ENCODE results near the gene SMS. TPM values are rescaled to one million over a fixed set of nuclear protein-coding genes. Genes with fewer than 3 reads are reported as not detected.

Gene SMS
- total and polyA plus RNA-seq, 4 donors = 54.3 to 110 (median 84.8) TPM

DNA sequence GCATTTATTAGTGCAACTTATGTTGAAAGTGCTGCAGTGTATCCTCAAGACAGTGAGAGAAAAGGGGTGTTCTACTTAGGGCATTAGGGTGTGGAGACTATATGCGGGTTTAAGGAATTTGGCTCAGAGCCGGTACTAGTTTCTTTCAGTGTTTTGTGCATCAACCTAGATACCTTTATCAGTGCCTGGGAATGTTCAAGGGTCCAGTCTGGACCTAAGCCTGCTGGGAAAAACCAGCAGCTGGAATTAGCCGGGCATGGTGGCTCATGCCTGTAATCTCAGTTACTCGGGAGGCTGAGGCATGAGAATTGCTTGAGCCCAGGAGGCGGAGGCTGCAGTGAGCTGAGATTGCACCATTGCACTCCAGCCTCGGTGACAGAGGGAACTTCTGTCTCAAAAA is 99.0 kb downstream of the SMS start:
- H3K27ac ChIP-seq (ENCODE audit: low read depth, low read length) = no peak overlapping the region
- no peaks in the 10 kb centered on the region for H3K27me3 ChIP-seq (ENCODE audit: control insufficient read depth, insufficient read depth, low read length)
- H3K4me1 ChIP-seq (ENCODE audit: control insufficient read depth, insufficient read depth, low read length) = no peaks in the 10 kb centered on the region
- no peak overlapping the region for H3K4me3 ChIP-seq (ENCODE audit: low read depth, low read length)
- H3K36me3 ChIP-seq (ENCODE audit: control insufficient read depth, insufficient read depth, low read length) = no peaks in the 10 kb centered on the region
- WGBS (ENCODE audit: insufficient coverage) = 86% methylated on average over 5 of the region's 6 CpGs
- no peak for DNase-seq (ENCODE audit: low read depth in 4 of 6, low spot score in 6 of 6)
- no peaks in the 10 kb centered on the region for H3K9me3 ChIP-seq (ENCODE audit: control insufficient read depth, insufficient read depth, low read length)

DNA sequence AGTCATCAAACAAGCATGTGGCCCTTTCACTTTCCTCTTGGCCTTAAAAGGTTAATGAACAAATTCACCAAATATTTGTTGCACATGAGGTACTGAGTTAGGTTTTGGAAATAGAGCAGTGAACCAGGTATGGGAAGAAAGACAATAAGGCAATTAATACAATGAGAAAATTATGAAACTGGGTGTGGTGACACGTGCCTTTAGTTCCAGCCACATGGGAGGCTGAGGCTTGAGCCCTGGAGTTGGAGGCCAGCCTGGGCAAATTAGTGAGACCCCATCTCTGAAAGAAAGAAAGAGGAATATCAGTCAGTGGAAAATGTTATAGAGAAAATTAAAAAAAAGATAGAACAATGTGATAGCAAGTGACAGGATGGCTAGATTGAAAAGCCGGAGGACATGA is 99.7 kb downstream of the SMS start:
- Histone ChIP-seq H3K27ac (ENCODE audit: low read depth, low read length) (no peak overlapping the region), H3K36me3 (ENCODE audit: control insufficient read depth, insufficient read depth, low read length) (no peaks in the 10 kb centered on the region), H3K4me3 (ENCODE audit: low read depth, low read length) (no peak overlapping the region), H3K27me3 (ENCODE audit: control insufficient read depth, insufficient read depth, low read length) (no peaks in the 10 kb centered on the region), H3K4me1 (ENCODE audit: control insufficient read depth, insufficient read depth, low read length) (no peaks in the 10 kb centered on the region), H3K9me3 (ENCODE audit: control insufficient read depth, insufficient read depth, low read length) (no peaks in the 10 kb centered on the region)
- DNase-seq (ENCODE audit: low read depth in 4 of 6, low spot score in 6 of 6) = no peak
- 87% methylated on average over 2 of the region's 2 CpGs for WGBS (ENCODE audit: insufficient coverage)

DNA sequence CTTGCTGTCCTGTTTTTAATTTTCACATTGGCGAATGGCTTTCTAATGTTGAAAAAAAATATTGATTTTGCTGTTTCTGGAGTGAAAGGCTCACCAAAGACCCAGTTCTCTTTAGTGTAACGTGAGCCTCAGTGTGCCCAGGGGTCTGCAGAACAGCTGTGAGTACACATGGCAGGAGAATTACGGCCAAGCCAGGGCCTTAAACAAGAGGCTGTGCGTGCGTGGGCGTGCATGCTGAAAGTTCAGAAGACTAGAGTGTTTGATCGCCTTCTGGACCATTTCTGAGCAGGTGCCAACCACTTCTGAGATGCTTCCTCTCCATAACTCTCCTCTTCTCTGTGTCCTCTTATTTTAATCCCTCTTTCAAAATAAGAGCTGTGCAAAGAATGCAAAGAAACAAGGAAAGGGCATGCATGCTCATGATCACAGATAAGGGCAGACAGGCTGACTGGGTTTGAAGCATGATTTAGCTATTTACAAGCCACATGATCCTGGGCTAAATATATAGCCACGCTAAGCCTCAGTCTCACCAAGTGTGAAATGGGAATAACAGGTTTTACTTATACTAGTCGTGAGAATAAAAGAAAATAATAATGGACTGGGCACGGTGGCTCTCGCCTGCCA is 101.5 kb downstream of the SMS start:
- 63% methylated on average over 7 of the region's 11 CpGs for WGBS (ENCODE audit: insufficient coverage)
- Histone ChIP-seq H3K36me3 (ENCODE audit: control insufficient read depth, insufficient read depth, low read length) (no peaks in the 10 kb centered on the region), H3K4me3 (ENCODE audit: low read depth, low read length) (no peak overlapping the region), H3K27me3 (ENCODE audit: control insufficient read depth, insufficient read depth, low read length) (no peaks in the 10 kb centered on the region), H3K4me1 (ENCODE audit: control insufficient read depth, insufficient read depth, low read length) (no peaks in the 10 kb centered on the region), H3K9me3 (ENCODE audit: control insufficient read depth, insufficient read depth, low read length) (no peaks in the 10 kb centered on the region), H3K27ac (ENCODE audit: low read depth, low read length) (no peak overlapping the region)
- DNase-seq (ENCODE audit: low read depth in 4 of 6, low spot score in 6 of 6) = peak in 2 of 6 donors; percentile 8 to 26

DNA sequence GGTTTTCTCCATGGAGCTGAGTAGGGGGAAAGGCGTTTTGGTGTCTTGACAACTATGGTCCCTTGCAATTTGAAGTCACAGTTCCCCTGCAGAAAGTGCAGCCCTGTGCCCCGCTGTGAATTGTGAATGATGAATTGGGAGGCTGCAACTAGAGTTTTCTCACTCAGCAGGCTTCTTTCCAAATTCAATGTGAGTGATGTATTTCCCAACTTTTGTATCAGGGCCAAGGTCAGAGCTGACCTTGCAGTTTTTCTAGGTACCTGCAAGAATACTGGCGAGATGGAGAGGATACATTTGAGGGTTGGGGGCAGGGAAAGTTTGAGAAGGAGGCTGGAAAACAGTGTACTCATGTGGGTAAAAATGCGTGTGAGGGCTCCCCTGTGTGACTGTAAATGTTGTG is 103.4 kb downstream of the SMS start:
- Histone ChIP-seq H3K27ac (ENCODE audit: low read depth, low read length) (no peak overlapping the region), H3K4me3 (ENCODE audit: low read depth, low read length) (no peak overlapping the region), H3K36me3 (ENCODE audit: control insufficient read depth, insufficient read depth, low read length) (no peaks in the 10 kb centered on the region), H3K4me1 (ENCODE audit: control insufficient read depth, insufficient read depth, low read length) (no peaks in the 10 kb centered on the region), H3K27me3 (ENCODE audit: control insufficient read depth, insufficient read depth, low read length) (no peaks in the 10 kb centered on the region), H3K9me3 (ENCODE audit: control insufficient read depth, insufficient read depth, low read length) (no peaks in the 10 kb centered on the region)
- WGBS (ENCODE audit: insufficient coverage) = 43% methylated on average over 1 of the region's 4 CpGs
- DNase-seq (ENCODE audit: low read depth in 4 of 6, low spot score in 6 of 6) = peak in 1 of 6 donors; percentile 2

Other genes with a start within 250 kb of the SMS start
- under 1 TPM; 0.28 to 0.89 TPM for gene SMPX, start 182.6 kb upstream of the SMS start, total RNA-seq
- gene SMPX, start 182.6 kb upstream of the SMS start, polyA plus RNA-seq (ENCODE audit: insufficient read length in 2 of 2) = under 1 TPM in 1 of 2 donors, not detected in 1; 0.50 TPM
- 10 to 100 TPM; 12.1 to 32.1 TPM for gene MBTPS2, start 101.1 kb upstream of the SMS start, total RNA-seq
- gene MBTPS2, start 101.1 kb upstream of the SMS start, polyA plus RNA-seq (ENCODE audit: insufficient read length in 2 of 2) = 10 to 100 TPM; 27.5 to 34.7 TPM
- gene YY2, start 84.7 kb upstream of the SMS start, total RNA-seq = 1 to 10 TPM; 1.4 to 1.5 TPM
- gene YY2, start 84.7 kb upstream of the SMS start, polyA plus RNA-seq (ENCODE audit: insufficient read length in 2 of 2) = 1 to 10 TPM; 1.7 to 2.1 TPM
- gene PHEX, start 91.6 kb downstream of the SMS start, total RNA-seq = 1 to 10 TPM in 1 of 2 donors, under 1 TPM in 1; 0.55 to 1.2 TPM
- gene PHEX, start 91.6 kb downstream of the SMS start, polyA plus RNA-seq (ENCODE audit: insufficient read length in 2 of 2) = under 1 TPM; 0.62 to 0.92 TPM